ENCODE measurements around the gene DROSHA. TPM values are rescaled to one million over a fixed set of nuclear protein-coding genes. Genes with fewer than 3 reads are reported as not detected.

The DROSHA gene
- total and polyA plus RNA-seq, 9 donors: 42.5 to 50.2 (median 45.4) TPM

DNA sequence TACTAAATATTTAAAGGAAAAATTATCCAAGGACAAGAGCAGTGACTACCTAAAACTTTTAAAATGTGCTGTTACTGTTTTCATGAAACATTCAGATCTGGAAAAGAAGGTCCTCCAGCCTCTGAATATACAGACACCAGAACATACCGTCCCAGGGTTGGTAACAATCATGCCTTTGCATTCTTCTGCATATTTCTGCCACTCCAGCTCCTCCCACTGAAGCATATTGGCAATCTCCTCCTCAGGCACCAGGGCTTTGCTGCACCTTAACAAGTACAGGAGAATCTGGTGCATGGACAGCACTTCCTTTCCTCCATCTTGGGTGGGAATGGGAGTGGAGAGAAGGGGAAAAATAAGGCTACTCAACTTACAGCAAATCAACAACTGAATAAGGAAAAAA lies 60.0 kb downstream of the DROSHA start:
- Histone ChIP-seq H3K27me3 (ENCODE audit: control insufficient read depth, insufficient read depth, low read length) (no peaks in the 10 kb centered on the region), H3K36me3 (ENCODE audit: control insufficient read depth, insufficient read depth, low read length) (peaks cover 15% of the 10 kb centered on the region), H3K4me1 (ENCODE audit: control insufficient read depth, insufficient read depth, low read length) (no peaks in the 10 kb centered on the region), H3K4me3 (ENCODE audit: low read length) (no peak overlapping the region), H3K9me3 (replicated peaks; ENCODE audit: control insufficient read depth, low read depth, low read length) (no peaks in the 10 kb centered on the region), H3K27ac (ENCODE audit: low read length) (no peak overlapping the region)
- 100% methylated on average over 1 of the region's 1 CpG for WGBS (ENCODE audit: insufficient coverage)
- no peak for DNase-seq

DNA sequence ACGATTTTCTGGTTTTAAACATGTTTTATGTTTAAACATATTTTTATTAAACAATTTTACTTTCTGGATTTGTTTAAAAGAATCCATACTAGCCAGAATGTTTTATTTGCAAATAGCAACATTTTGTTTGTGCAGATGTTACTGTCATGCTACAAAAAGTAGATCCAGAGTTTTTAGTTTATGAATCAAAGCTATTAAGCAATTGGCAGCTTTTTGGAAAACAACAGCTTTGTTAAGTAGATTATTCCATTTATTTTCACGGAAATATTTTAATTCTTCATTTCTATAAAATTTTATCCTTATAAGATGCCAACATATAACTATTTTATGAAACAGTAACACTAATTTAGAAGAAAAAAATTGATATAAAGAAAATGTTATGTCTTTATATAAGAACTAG lies 60.9 kb downstream of the DROSHA start:
- Histone ChIP-seq H3K4me3 (ENCODE audit: low read length) (no peak overlapping the region), H3K4me1 (ENCODE audit: control insufficient read depth, insufficient read depth, low read length) (no peaks in the 10 kb centered on the region), H3K36me3 (ENCODE audit: control insufficient read depth, insufficient read depth, low read length) (peaks cover 18% of the 10 kb centered on the region), H3K27ac (ENCODE audit: low read length) (no peak overlapping the region), H3K9me3 (replicated peaks; ENCODE audit: control insufficient read depth, low read depth, low read length) (no peaks in the 10 kb centered on the region), H3K27me3 (ENCODE audit: control insufficient read depth, insufficient read depth, low read length) (no peaks in the 10 kb centered on the region)
- no peak for DNase-seq
- no CpG with 5 or more reads among the region's 2 CpGs for WGBS (ENCODE audit: insufficient coverage)

DNA sequence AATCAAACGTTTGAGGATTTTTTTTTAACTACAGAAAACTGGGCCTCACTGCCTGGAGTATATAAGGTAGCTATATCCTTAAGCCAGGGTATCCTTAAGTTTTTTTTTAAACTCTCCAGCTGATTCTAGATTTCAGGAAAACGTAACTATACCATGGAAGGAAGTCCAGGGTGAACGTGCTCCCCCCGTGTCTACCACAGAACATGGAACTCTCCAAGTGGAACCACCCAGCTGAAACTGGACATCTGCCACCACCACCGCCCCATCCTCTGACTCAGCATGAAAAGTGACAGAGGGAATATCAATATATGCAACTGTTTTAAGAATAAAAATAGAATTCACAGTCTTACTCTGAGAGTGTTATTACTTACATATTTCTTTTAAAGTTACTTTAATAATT lies 61.3 kb downstream of the DROSHA start:
- 33% methylated on average over 1 of the region's 5 CpGs for WGBS (ENCODE audit: insufficient coverage)
- H3K36me3 ChIP-seq (ENCODE audit: control insufficient read depth, insufficient read depth, low read length): peaks cover 22% of the 10 kb centered on the region

DNA sequence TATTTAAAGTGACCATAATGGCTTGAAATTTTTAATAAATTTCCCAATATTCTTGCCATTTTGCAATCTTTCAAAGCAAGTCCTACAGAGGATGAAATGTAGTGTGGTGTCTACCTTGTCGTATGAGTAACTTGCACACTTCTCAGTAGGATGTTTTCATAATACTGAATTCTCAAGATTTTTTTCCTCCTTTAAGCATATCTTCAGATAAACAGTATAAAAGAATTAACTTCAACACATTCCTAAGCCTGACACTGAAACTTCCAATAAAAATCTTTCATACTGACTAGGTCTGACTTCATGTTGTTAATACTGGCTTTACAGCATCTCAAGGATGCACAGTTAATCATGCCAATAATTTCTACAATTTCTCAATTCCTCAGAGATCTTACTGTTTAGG lies 62.0 kb downstream of the DROSHA start:
- H3K4me1 ChIP-seq (ENCODE audit: control insufficient read depth, insufficient read depth, low read length): no peaks in the 10 kb centered on the region
- no CpG with 5 or more reads among the region's 1 CpG for WGBS (ENCODE audit: insufficient coverage)
- H3K9me3 ChIP-seq (replicated peaks; ENCODE audit: control insufficient read depth, low read depth, low read length): no peaks in the 10 kb centered on the region
- H3K4me3 ChIP-seq (ENCODE audit: low read length): no peak overlapping the region
- no peak overlapping the region for H3K27ac ChIP-seq (ENCODE audit: low read length)
- H3K27me3 ChIP-seq (ENCODE audit: control insufficient read depth, insufficient read depth, low read length): no peaks in the 10 kb centered on the region
- DNase-seq: no peak
- peaks cover 25% of the 10 kb centered on the region for H3K36me3 ChIP-seq (ENCODE audit: control insufficient read depth, insufficient read depth, low read length)

More for the DNA sequence above, 61.3 kb downstream of the DROSHA start:
- H3K4me1 ChIP-seq (ENCODE audit: control insufficient read depth, insufficient read depth, low read length): no peaks in the 10 kb centered on the region
- H3K4me3 ChIP-seq (ENCODE audit: low read length): no peak overlapping the region
- peak; percentile 58 for DNase-seq
- H3K27me3 ChIP-seq (ENCODE audit: control insufficient read depth, insufficient read depth, low read length): no peaks in the 10 kb centered on the region
- no peaks in the 10 kb centered on the region for H3K9me3 ChIP-seq (replicated peaks; ENCODE audit: control insufficient read depth, low read depth, low read length)
- no peak overlapping the region for H3K27ac ChIP-seq (ENCODE audit: low read length)

DNA sequence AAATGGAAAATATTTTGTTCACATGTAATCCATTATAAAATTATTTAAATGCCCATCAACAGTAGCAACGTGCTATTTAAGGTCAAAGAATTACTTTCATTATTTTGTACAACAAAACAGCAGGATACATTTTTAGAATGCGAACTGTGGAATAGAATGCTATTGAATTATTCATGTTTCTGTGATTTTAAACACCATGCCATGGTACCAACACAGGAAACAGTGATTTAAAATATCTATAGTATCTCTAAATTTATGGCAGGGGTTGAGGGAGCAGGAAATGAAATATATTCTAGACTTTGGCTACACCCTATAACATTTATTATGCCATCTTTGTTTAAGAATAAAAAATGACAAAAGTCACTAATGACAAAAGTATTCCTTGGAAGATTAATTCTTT lies 62.4 kb downstream of the DROSHA start:
- no peak overlapping the region for H3K4me3 ChIP-seq (ENCODE audit: low read length)
- no peaks in the 10 kb centered on the region for H3K27me3 ChIP-seq (ENCODE audit: control insufficient read depth, insufficient read depth, low read length)
- WGBS (ENCODE audit: insufficient coverage): no CpG with 5 or more reads among the region's 2 CpGs
- H3K36me3 ChIP-seq (ENCODE audit: control insufficient read depth, insufficient read depth, low read length): peaks cover 25% of the 10 kb centered on the region
- no peak for DNase-seq
- H3K4me1 ChIP-seq (ENCODE audit: control insufficient read depth, insufficient read depth, low read length): no peaks in the 10 kb centered on the region
- H3K9me3 ChIP-seq (replicated peaks; ENCODE audit: control insufficient read depth, low read depth, low read length): no peaks in the 10 kb centered on the region
- no peak overlapping the region for H3K27ac ChIP-seq (ENCODE audit: low read length)

DNA sequence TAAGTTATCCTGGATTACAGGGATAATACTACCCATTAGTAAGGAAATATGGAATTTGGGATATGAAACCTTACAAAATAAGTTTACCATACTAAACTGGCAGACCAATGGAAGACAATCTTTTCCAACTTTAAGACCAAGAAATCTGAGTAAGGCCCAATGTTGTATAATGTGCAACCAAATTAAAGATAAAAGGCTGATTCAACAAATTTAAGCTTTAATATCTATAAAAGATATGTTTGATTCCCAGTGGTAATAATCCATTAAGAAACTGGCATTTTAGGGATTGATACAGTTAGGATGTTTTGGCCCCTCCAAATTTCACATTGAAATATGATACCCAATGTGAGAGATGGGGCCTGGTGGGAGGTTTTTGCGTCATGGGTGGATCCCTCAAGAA lies 66.6 kb downstream of the DROSHA start:
- Histone ChIP-seq H3K4me3 (ENCODE audit: low read length) (no peak overlapping the region), H3K27me3 (ENCODE audit: control insufficient read depth, insufficient read depth, low read length) (no peaks in the 10 kb centered on the region), H3K36me3 (ENCODE audit: control insufficient read depth, insufficient read depth, low read length) (peaks cover 28% of the 10 kb centered on the region), H3K4me1 (ENCODE audit: control insufficient read depth, insufficient read depth, low read length) (no peaks in the 10 kb centered on the region), H3K27ac (ENCODE audit: low read length) (no peak overlapping the region), H3K9me3 (replicated peaks; ENCODE audit: control insufficient read depth, low read depth, low read length) (no peaks in the 10 kb centered on the region)
- WGBS (ENCODE audit: insufficient coverage): no CpG with 5 or more reads among the region's 1 CpG
- DNase-seq: no peak

DNA sequence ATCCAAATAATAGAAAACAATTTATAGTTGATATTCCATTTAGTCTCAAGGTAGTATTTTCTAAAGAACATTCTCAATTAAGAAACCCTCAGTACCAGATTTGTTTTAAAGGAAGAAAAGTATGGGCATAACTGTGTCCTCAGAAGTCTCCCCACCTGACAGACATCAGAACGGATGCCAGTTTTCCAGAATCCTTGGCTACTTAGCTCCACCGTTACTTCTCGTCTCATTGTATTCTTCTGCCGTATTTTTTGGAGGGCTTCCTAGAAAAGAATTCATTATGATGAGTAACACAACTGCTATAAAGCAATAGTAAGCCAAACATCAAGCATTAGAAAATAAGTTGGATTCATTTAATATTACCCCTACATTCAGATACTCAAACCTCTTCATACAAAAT lies 67.8 kb downstream of the DROSHA start:
- WGBS (ENCODE audit: insufficient coverage): no CpG with 5 or more reads among the region's 4 CpGs

DNA sequence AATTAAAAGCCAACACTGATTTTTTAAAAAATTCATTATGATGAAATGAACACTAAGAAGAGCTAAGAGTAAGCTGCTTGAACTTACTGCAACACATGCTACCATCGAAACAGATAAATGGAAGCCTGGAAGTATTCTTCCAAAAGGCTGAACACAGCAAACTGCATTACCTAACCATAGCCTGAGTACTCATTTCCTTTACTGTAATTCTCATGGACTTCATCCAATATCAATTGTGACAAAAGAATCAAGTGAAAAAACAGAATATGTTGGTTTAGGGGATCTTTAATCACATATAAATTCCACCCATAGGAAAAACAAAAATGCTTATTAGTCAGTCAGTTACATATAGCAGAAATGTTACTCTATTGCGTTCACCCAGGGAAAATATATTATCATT lies 68.5 kb downstream of the DROSHA start:
- peaks cover 36% of the 10 kb centered on the region for H3K36me3 ChIP-seq (ENCODE audit: control insufficient read depth, insufficient read depth, low read length)
- peak; percentile 22 for DNase-seq
- H3K27me3 ChIP-seq (ENCODE audit: control insufficient read depth, insufficient read depth, low read length): no peaks in the 10 kb centered on the region
- H3K4me3 ChIP-seq (ENCODE audit: low read length): no peak overlapping the region
- no peaks in the 10 kb centered on the region for H3K4me1 ChIP-seq (ENCODE audit: control insufficient read depth, insufficient read depth, low read length)
- no peaks in the 10 kb centered on the region for H3K9me3 ChIP-seq (replicated peaks; ENCODE audit: control insufficient read depth, low read depth, low read length)
- no peak overlapping the region for H3K27ac ChIP-seq (ENCODE audit: low read length)
- WGBS (ENCODE audit: insufficient coverage): no CpG with 5 or more reads among the region's 2 CpGs

More for the DNA sequence above, 67.8 kb downstream of the DROSHA start:
- no peak overlapping the region for H3K27ac ChIP-seq (ENCODE audit: low read length)
- H3K36me3 ChIP-seq (ENCODE audit: control insufficient read depth, insufficient read depth, low read length): peaks cover 32% of the 10 kb centered on the region
- H3K4me3 ChIP-seq (ENCODE audit: low read length): no peak overlapping the region
- peak; percentile 50 for DNase-seq
- H3K27me3 ChIP-seq (ENCODE audit: control insufficient read depth, insufficient read depth, low read length): no peaks in the 10 kb centered on the region
- no peaks in the 10 kb centered on the region for H3K9me3 ChIP-seq (replicated peaks; ENCODE audit: control insufficient read depth, low read depth, low read length)
- H3K4me1 ChIP-seq (ENCODE audit: control insufficient read depth, insufficient read depth, low read length): no peaks in the 10 kb centered on the region

DNA sequence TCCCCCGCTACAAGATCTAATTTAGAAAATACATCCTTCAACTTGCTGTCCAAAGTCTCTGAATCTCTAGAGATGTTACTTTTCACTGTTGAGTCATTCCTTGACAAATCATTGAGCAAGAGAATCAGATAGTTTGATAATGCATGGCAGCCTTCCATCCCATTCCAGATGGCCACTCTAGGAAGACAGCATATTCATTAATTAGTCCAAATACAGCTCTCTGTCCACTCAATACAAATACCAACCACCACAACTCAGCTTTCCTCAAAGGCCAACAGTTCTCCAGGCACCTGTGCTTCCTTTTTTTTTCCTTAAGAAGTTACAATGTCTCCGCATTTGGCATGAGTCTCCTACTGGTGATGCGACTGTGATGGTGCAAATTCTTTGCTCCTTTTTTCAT lies 72.3 kb downstream of the DROSHA start:
- Histone ChIP-seq H3K9me3 (replicated peaks; ENCODE audit: control insufficient read depth, low read depth, low read length) (peaks cover 9% of the 10 kb centered on the region), H3K27me3 (ENCODE audit: control insufficient read depth, insufficient read depth, low read length) (no peaks in the 10 kb centered on the region), H3K27ac (ENCODE audit: low read length) (no peak overlapping the region), H3K36me3 (ENCODE audit: control insufficient read depth, insufficient read depth, low read length) (peaks cover 23% of the 10 kb centered on the region), H3K4me1 (ENCODE audit: control insufficient read depth, insufficient read depth, low read length) (no peaks in the 10 kb centered on the region), H3K4me3 (ENCODE audit: low read length) (no peak overlapping the region)
- DNase-seq: no peak
- WGBS (ENCODE audit: insufficient coverage): 100% methylated on average over 1 of the region's 3 CpGs

DNA sequence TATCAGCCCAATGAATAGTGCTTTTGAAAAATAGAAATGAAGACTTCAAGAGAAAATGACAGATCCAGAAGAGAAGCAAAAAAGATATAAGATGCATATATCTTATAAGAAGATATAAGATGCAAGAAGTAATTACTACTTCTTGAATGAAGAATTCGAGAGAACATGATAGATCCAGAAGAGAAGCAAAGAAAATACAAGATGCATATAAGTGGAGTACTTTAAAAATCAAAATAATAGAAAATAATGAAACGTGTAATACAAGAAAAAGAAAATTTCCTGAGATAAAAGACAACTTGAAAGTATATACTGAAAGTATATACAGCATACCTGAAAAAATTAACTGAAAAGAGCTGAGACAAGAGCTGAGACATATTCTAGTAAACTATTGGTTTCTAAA lies 76.7 kb downstream of the DROSHA start:
- H3K27ac ChIP-seq (ENCODE audit: low read length): no peak overlapping the region
- WGBS (ENCODE audit: insufficient coverage): no CpG with 5 or more reads among the region's 2 CpGs
- H3K4me1 ChIP-seq (ENCODE audit: control insufficient read depth, insufficient read depth, low read length): no peaks in the 10 kb centered on the region
- H3K4me3 ChIP-seq (ENCODE audit: low read length): no peak overlapping the region
- H3K9me3 ChIP-seq (replicated peaks; ENCODE audit: control insufficient read depth, low read depth, low read length): peaks cover 9% of the 10 kb centered on the region
- peaks cover 26% of the 10 kb centered on the region for H3K36me3 ChIP-seq (ENCODE audit: control insufficient read depth, insufficient read depth, low read length)
- no peak for DNase-seq
- no peaks in the 10 kb centered on the region for H3K27me3 ChIP-seq (ENCODE audit: control insufficient read depth, insufficient read depth, low read length)

DNA sequence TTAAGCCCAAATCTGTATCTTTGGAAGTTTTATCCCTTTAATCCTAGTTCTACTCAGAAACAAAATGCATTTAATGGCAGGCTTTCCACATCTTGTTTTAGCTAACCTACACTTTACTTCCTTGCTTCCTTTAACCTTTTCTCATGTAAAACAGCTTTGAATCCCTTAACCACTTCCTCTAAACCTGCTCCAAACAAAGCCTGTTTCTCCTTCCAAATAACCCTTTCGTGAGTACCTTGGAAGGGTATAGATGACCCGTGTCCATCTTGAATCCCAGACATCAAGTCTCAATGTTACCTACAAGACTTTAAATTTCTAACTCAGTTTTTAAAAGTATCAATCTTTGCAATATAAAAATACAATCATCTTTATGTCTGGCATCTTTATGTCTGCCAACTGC lies 78.4 kb downstream of the DROSHA start:
- H3K4me1 ChIP-seq (ENCODE audit: control insufficient read depth, insufficient read depth, low read length): no peaks in the 10 kb centered on the region
- peaks cover 31% of the 10 kb centered on the region for H3K36me3 ChIP-seq (ENCODE audit: control insufficient read depth, insufficient read depth, low read length)
- H3K4me3 ChIP-seq (ENCODE audit: low read length): no peak overlapping the region
- H3K9me3 ChIP-seq (replicated peaks; ENCODE audit: control insufficient read depth, low read depth, low read length): peaks cover 9% of the 10 kb centered on the region
- no peaks in the 10 kb centered on the region for H3K27me3 ChIP-seq (ENCODE audit: control insufficient read depth, insufficient read depth, low read length)
- no CpG with 5 or more reads among the region's 2 CpGs for WGBS (ENCODE audit: insufficient coverage)
- no peak for DNase-seq
- H3K27ac ChIP-seq (ENCODE audit: low read length): no peak overlapping the region

Data from muscle of leg (tissue), 11 donors.